NB4 (cell line): ENCODE results near the gene STAT5B.
A peak's percentile ranks its signal among the peaks of the same experiment; 100 is the strongest.

Experiments
- DNase-seq: peaks from one replicate; pipeline ENCODE4 v3.0.0; 2010; ENCODE audit warnings: low read depth
- H3K4me3 ChIP-seq: one replicate; pipeline ENCODE4 v1.5.1; 2011; ENCODE audit warnings: mild to moderate bottlenecking, low read depth, low read length, moderate library complexity
- MYC ChIP-seq: IDR thresholded peaks from 2 replicates; pipeline ENCODE4 v1.6.1; 2011; ENCODE audit warnings: low read depth, low read length
- POLR2A ChIP-seq: IDR thresholded peaks from 2 replicates; pipeline ENCODE4 v1.6.1; 2011; ENCODE audit warnings: mild to moderate bottlenecking; ENCODE audit not compliant: insufficient read length; ENCODE audit errors: extremely low read depth
- TF ChIP-seq, protein P1 (sequence below): IDR thresholded peaks from one replicate; pipeline ENCODE4 v1.5.1; 2012; ENCODE audit warnings: low read depth, low read length
- TF ChIP-seq, protein P2 (sequence below): IDR thresholded peaks from 2 replicates; pipeline ENCODE4 v1.6.1; 2011; ENCODE audit warnings: low read depth, low read length

The STAT5B gene

GRCh38 chr17:42276609-42277341 is 584 bp upstream of the STAT5B start:
- TF ChIP-seq, protein P1, sequence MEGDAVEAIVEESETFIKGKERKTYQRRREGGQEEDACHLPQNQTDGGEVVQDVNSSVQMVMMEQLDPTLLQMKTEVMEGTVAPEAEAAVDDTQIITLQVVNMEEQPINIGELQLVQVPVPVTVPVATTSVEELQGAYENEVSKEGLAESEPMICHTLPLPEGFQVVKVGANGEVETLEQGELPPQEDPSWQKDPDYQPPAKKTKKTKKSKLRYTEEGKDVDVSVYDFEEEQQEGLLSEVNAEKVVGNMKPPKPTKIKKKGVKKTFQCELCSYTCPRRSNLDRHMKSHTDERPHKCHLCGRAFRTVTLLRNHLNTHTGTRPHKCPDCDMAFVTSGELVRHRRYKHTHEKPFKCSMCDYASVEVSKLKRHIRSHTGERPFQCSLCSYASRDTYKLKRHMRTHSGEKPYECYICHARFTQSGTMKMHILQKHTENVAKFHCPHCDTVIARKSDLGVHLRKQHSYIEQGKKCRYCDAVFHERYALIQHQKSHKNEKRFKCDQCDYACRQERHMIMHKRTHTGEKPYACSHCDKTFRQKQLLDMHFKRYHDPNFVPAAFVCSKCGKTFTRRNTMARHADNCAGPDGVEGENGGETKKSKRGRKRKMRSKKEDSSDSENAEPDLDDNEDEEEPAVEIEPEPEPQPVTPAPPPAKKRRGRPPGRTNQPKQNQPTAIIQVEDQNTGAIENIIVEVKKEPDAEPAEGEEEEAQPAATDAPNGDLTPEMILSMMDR: no peak
- TF ChIP-seq, protein P2, sequence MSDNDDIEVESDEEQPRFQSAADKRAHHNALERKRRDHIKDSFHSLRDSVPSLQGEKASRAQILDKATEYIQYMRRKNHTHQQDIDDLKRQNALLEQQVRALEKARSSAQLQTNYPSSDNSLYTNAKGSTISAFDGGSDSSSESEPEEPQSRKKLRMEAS: peak; percentile 89
- TF ChIP-seq MYC: peak; percentile 83
- no peak for TF ChIP-seq POLR2A
- peak; percentile 78 for DNase-seq

GRCh38 chr17:42275527-42276358 is 448 bp downstream of the STAT5B start:
- TF ChIP-seq, protein P2: no peak
- TF ChIP-seq MYC (no peak), POLR2A (no peak)
- TF ChIP-seq, protein P1: no peak
- peak overlapping the region; percentile 66 for H3K4me3 ChIP-seq
- peak; percentile 44 for DNase-seq

More at GRCh38 chr17:42276609-42277341, 584 bp upstream of the STAT5B start:
- H3K4me3 ChIP-seq: peak overlapping the region; percentile 49

DNA sequence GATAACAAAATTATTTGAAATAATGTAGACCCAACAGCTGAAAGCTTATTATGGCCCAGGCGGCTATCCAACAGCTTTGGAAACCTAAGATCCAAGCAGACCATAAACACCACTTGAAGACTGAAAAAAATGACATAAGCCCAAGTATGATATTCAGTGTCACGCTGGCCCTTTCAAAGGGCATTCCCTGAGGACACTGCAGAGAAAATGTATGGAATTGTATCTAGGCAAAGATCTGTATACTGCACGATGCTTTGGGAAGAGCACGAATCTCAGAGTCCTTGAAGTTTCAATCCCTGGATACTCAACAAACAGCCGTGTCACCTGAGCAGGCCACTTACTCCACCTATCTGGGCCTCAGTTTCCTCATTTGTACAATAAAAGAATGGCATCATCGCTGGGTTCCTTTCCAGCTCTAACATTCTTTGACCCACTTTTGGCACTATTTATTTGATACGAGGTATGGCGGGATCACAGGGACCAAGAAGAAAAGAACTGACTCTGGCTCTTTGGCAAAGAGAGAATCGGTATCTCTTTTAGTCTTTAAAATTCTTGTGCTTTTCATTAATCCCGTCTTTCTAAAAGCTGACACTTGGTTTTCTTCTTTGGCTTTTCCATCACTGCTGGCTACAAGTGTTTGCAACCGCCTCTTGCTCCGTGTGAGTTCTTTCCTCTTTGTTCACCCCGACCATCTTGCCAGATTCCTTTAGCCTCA is 1.2 kb downstream of the STAT5B start:
- peak overlapping the region; percentile 66 for H3K4me3 ChIP-seq
- no peak for DNase-seq
- TF ChIP-seq POLR2A (no peak), MYC (no peak)
- TF ChIP-seq, protein P2: no peak
- TF ChIP-seq, protein P1: no peak

- peak overlapping the region; percentile 66 for H3K4me3 ChIP-seq
- DNase-seq: no peak
- TF ChIP-seq POLR2A: no peak
- no peak for TF ChIP-seq MYC
- TF ChIP-seq, protein P2: no peak
- TF ChIP-seq, protein P1: no peak
Observed at GRCh38 chr17:42274253-42274542, 2.0 kb downstream of the STAT5B start.

GRCh38 chr17:42273474-42274252 is 2.5 kb downstream of the STAT5B start:
- DNase-seq: peak; percentile 25
- peak overlapping the region; percentile 66 for H3K4me3 ChIP-seq

More at GRCh38 chr17:42273474-42274252, 2.5 kb downstream of the STAT5B start:
- TF ChIP-seq, protein P2: no peak
- TF ChIP-seq MYC: no peak
- TF ChIP-seq, protein P1: no peak
- TF ChIP-seq POLR2A: no peak
